Stimulated activated CD4-positive, alpha-beta T cell treated with anti-CD3 and anti-CD28 coated beads, Interleukin-15, amount 100 ng/mL, for 48 hours (primary cell): ENCODE results near the gene ZFAND2A.
"Not testable (repeated sequence)": the region's sequence is repeated elsewhere in the genome, so short reads cannot be mapped to it uniquely, and the experiment has no call there.

Experiments
- DNase-seq, 2 donors: peaks; one replicate each; pipeline ENCODE4 v3.0.0-alpha.2; 2020; ENCODE audit warnings: low read depth in 2 of 2

Gene ZFAND2A

GRCh38 chr7:1151653-1152425, 8.2 kb downstream of the ZFAND2A start:
- DNase-seq = no peak

- no peak for DNase-seq
Observed at GRCh38 chr7:1151156-1151555, 8.8 kb downstream of the ZFAND2A start.

GRCh38 chr7:1150400-1151002, 9.5 kb downstream of the ZFAND2A start:
- DNase-seq = no peak

GRCh38 chr7:1149351-1149794, 10.6 kb downstream of the ZFAND2A start:
- DNase-seq = no peak

- not testable (repeated sequence) for DNase-seq
Observed at GRCh38 chr7:1147873-1148272, 12.1 kb downstream of the ZFAND2A start.

- no peak for DNase-seq
Observed at GRCh38 chr7:1144269-1144771, 15.7 kb downstream of the ZFAND2A start.

- DNase-seq = not testable (repeated sequence)
Observed at GRCh38 chr7:1143031-1143430, 17.0 kb downstream of the ZFAND2A start.

GRCh38 chr7:1142051-1142635, 17.9 kb downstream of the ZFAND2A start:
- no peak for DNase-seq

GRCh38 chr7:1141651-1142050, 18.3 kb downstream of the ZFAND2A start:
- no peak for DNase-seq

GRCh38 chr7:1140476-1141104, 19.4 kb downstream of the ZFAND2A start:
- DNase-seq = no peak

GRCh38 chr7:1137517-1138167, 22.4 kb downstream of the ZFAND2A start:
- no peak for DNase-seq

GRCh38 chr7:1136841-1137516, 23.0 kb downstream of the ZFAND2A start:
- DNase-seq = no peak

- DNase-seq = no peak
Observed at GRCh38 chr7:1134951-1135350, 25.0 kb downstream of the ZFAND2A start.

- DNase-seq = no peak
Observed at GRCh38 chr7:1131471-1132265, 28.3 kb downstream of the ZFAND2A start.

- DNase-seq = no peak
Observed at GRCh38 chr7:1130021-1130990, 29.7 kb downstream of the ZFAND2A start.

- no peak for DNase-seq
Observed at GRCh38 chr7:1129431-1129830, 30.6 kb downstream of the ZFAND2A start.

GRCh38 chr7:1127001-1127400, 33.0 kb downstream of the ZFAND2A start:
- no peak for DNase-seq

GRCh38 chr7:1125603-1125969, 34.4 kb downstream of the ZFAND2A start:
- no peak for DNase-seq
